ENCODE results near the gene HRNR.

HRNR gene

DNA sequence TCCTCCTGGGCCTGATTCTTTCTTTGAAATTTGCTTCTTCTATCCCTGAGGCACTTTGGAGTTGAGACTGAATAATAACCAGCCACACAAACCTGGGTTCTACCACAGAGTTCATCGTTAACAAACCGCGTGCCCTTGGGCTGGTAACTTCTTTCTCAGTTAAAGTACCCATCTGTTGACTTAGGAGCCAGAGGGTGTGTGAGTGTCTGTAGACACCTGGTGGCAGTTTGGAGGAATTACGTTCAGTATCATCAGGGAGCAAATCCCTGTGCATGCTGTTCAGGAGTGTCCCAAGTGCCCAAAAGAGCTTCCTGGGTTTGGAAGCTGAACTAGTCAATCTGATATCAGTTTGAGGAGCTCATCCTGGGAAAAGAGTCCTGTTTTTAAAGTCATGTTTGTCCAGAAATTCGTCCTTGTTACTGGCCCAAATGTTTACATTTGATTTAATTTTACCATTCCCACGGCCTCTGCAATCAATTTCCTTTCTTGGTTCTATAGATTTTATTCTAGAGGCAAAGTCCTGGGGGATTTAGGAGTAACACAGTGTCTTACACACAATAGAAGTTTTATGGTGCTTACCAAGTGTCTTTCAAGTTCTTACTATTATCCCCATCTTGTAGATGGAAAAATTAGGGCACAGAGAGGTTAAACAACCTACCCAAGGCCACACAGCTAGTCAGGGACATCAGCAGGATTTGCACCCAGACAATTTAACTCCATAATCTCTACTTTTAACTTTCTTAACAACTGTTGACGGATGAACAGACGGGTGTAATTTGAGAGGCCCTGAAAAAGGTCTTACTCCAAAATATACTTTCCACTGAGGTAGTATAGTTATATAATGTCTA is 38.2 kb downstream of the HRNR start:
- Histone ChIP-seq H3K4me3 (replicated peaks; ENCODE audit: insufficient read depth, low read length) (no peak overlapping the region), H3K27me3 (ENCODE audit: insufficient read depth, poor library complexity, severe bottlenecking) (no peaks in the 10 kb centered on the region)
- DNase-seq (ENCODE audit: low read depth in 1 of 2, low spot score in 1 of 2): peak in 1 of 2 experiments; percentile 45

GRCh38 chr1:152182944-152183361 is 41.0 kb downstream of the HRNR start:
- TF ChIP-seq SPI1 (IDR thresholded peaks at IDR 0.05; ENCODE audit: borderline replicate concordance, low read depth) (no peak), GABPA (IDR thresholded peaks at IDR 0.05; ENCODE audit: low read depth) (no peak), CTCF (IDR thresholded peaks at IDR 0.05; ENCODE audit: insufficient read depth, low read length) (no peak), POLR2AphosphoS5 (IDR thresholded peaks at IDR 0.05; ENCODE audit: low read depth) (no peak)
- TF ChIP-seq, protein P1, sequence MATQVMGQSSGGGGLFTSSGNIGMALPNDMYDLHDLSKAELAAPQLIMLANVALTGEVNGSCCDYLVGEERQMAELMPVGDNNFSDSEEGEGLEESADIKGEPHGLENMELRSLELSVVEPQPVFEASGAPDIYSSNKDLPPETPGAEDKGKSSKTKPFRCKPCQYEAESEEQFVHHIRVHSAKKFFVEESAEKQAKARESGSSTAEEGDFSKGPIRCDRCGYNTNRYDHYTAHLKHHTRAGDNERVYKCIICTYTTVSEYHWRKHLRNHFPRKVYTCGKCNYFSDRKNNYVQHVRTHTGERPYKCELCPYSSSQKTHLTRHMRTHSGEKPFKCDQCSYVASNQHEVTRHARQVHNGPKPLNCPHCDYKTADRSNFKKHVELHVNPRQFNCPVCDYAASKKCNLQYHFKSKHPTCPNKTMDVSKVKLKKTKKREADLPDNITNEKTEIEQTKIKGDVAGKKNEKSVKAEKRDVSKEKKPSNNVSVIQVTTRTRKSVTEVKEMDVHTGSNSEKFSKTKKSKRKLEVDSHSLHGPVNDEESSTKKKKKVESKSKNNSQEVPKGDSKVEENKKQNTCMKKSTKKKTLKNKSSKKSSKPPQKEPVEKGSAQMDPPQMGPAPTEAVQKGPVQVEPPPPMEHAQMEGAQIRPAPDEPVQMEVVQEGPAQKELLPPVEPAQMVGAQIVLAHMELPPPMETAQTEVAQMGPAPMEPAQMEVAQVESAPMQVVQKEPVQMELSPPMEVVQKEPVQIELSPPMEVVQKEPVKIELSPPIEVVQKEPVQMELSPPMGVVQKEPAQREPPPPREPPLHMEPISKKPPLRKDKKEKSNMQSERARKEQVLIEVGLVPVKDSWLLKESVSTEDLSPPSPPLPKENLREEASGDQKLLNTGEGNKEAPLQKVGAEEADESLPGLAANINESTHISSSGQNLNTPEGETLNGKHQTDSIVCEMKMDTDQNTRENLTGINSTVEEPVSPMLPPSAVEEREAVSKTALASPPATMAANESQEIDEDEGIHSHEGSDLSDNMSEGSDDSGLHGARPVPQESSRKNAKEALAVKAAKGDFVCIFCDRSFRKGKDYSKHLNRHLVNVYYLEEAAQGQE (IDR thresholded peaks at IDR 0.05; ENCODE audit: insufficient replicate concordance, low read depth): no peak
- no peak for DNase-seq (ENCODE audit: low read depth in 1 of 2, low spot score in 1 of 2)
- Histone ChIP-seq H3K27me3 (ENCODE audit: insufficient read depth, poor library complexity, severe bottlenecking) (no peaks in the 10 kb centered on the region), H3K27ac (replicated peaks) (no peak overlapping the region), H3K4me3 (replicated peaks; ENCODE audit: insufficient read depth, low read length) (no peak overlapping the region)

More for the DNA sequence above, 38.2 kb downstream of the HRNR start:
- H3K27ac ChIP-seq (replicated peaks): no peak overlapping the region
- TF ChIP-seq SPI1 (IDR thresholded peaks at IDR 0.05; ENCODE audit: borderline replicate concordance, low read depth) (no peak), GABPA (IDR thresholded peaks at IDR 0.05; ENCODE audit: low read depth) (no peak), POLR2AphosphoS5 (IDR thresholded peaks at IDR 0.05; ENCODE audit: low read depth) (no peak), CTCF (IDR thresholded peaks at IDR 0.05; ENCODE audit: insufficient read depth, low read length) (peak; percentile 66)

- Histone ChIP-seq H3K4me3 (replicated peaks; ENCODE audit: insufficient read depth, low read length) (no peak overlapping the region), H3K27me3 (ENCODE audit: insufficient read depth, poor library complexity, severe bottlenecking) (no peaks in the 10 kb centered on the region), H3K27ac (replicated peaks) (no peak overlapping the region)
- TF ChIP-seq SPI1 (IDR thresholded peaks at IDR 0.05; ENCODE audit: borderline replicate concordance, low read depth): no peak
- peak; percentile 42 for TF ChIP-seq CTCF (IDR thresholded peaks at IDR 0.05; ENCODE audit: insufficient read depth, low read length)
- TF ChIP-seq POLR2AphosphoS5 (IDR thresholded peaks at IDR 0.05; ENCODE audit: low read depth): no peak
- TF ChIP-seq, protein P1 (IDR thresholded peaks at IDR 0.05; ENCODE audit: insufficient replicate concordance, low read depth): no peak
- DNase-seq (ENCODE audit: low read depth in 1 of 2, low spot score in 1 of 2): peak in 1 of 2 experiments; percentile 23
These were observed 41.6 kb downstream of the HRNR start for GRCh38 chr1:152182431-152182830.

Measured in HL-60 (cell line).